ENCODE data around the gene CD82. TPM values are rescaled to one million over a fixed set of nuclear protein-coding genes. Genes with fewer than 3 reads are reported as not detected.

CD82 gene
- total RNA-seq, 2 experiments from 2014 or later = 1.2 to 6.4 TPM

DNA sequence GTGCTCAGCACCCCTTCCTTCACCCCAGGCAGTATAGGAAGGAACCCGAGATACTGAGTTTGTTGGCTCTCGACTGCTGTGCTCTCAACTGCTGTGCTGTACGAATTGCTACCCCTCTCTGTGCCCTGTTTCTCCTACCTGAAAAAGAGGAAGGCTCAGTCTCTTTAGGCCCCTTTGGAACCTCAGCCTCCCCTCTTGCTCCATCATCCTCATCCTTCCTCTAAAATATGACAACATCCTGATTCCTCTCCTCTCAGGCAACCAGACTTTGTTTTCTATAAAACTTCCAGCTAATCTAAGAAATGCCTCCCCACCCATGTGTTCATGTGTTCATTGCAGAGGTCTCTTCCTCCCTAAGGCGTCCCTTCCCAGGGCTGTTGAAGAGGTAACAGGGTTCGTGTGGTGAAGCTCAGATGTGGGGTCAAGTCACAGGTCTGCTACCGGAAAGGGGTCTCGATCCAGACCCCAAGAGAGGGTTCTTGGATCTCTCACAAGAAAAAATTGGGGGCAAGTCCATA is 35.5 kb upstream of the CD82 start:
- H4K20me1 ChIP-seq (ENCODE audit: insufficient read depth, low read length) = no peaks in the 10 kb centered on the region
- POLR2A ChIA-PET = interaction anchor here (0.6 kb wide), 1 partner anchor 275 kb away, joined by 3 read pairs; no protein-coding TSS in a partner anchor
- H3K27ac ChIP-seq (ENCODE audit: low read depth, low read length, poor library complexity, severe bottlenecking) = no peak overlapping the region
- intact Hi-C loops (cut with micrococcal nuclease; ENCODE audit: unreplicated experiment) = no loop called here
- no peaks in the 10 kb centered on the region for H3K4me1 ChIP-seq (ENCODE audit: insufficient read depth, low read length, poor library complexity, severe bottlenecking)
- BruUV-seq (replicated peaks) = no TSS peak
- no peak overlapping the region for H2AFZ ChIP-seq (ENCODE audit: low read length)
- no peak overlapping the region for H3K4me2 ChIP-seq (ENCODE audit: low read length)
- H3K79me2 ChIP-seq (ENCODE audit: insufficient read depth, low read depth, low read length) = no peaks in the 10 kb centered on the region
- TF ChIP-seq, protein P1, sequence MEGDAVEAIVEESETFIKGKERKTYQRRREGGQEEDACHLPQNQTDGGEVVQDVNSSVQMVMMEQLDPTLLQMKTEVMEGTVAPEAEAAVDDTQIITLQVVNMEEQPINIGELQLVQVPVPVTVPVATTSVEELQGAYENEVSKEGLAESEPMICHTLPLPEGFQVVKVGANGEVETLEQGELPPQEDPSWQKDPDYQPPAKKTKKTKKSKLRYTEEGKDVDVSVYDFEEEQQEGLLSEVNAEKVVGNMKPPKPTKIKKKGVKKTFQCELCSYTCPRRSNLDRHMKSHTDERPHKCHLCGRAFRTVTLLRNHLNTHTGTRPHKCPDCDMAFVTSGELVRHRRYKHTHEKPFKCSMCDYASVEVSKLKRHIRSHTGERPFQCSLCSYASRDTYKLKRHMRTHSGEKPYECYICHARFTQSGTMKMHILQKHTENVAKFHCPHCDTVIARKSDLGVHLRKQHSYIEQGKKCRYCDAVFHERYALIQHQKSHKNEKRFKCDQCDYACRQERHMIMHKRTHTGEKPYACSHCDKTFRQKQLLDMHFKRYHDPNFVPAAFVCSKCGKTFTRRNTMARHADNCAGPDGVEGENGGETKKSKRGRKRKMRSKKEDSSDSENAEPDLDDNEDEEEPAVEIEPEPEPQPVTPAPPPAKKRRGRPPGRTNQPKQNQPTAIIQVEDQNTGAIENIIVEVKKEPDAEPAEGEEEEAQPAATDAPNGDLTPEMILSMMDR (conservative IDR thresholded peaks at IDR 0.05; ENCODE audit: low read length) = no peak
- no peak for TF ChIP-seq EZH2phosphoT487 (IDR thresholded peaks at IDR 0.05; ENCODE audit: borderline replicate concordance, low read depth, low read length)
- H3K9me3 ChIP-seq (ENCODE audit: low read length) = no peaks in the 10 kb centered on the region
- CTCF ChIA-PET (ENCODE audit: unreplicated experiment) = no interaction called here
- no peak for DNase-seq (ENCODE audit: low spot score)
- H3K9me2 ChIP-seq (ENCODE audit: insufficient read depth, low read length) = no peaks in the 10 kb centered on the region
- no peaks in the 10 kb centered on the region for H3K36me3 ChIP-seq (ENCODE audit: insufficient read depth, low read length)
- H3K4me3 ChIP-seq (ENCODE audit: low read depth, low read length, poor library complexity, severe bottlenecking) = no peak overlapping the region

DNA sequence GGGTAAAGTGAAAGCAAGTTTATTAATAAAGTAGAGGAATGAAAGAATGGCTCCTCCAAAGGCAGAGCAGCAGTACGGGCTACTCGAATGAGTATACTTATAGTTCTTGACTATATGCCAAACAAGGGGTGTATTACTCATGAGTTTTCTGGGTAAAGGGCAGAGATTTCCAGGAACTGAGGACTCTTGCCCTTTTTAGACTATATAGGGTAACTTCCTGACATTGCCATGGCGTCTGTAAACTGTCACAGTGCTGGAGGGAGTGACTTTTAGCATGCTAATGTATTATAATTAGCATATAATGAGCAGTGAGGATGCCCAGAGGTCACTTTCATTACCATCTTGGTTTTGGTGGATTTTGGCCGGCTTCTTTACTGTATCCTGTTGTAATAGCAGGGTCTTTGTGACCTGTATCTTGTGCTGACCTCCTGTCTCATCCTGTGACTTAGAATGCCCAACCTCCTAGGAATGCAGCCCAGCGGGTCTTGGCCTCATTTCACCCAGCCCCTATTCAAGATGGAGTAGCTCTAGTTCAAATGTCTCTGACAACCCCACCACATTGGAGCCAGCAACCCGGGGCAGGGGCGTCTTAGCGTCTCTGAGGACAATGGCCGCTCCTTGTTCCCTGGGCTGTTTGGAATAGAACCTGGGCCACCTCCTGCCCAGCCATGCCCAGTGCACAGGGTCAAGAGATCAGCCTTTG is 34.9 kb upstream of the CD82 start:
- no peaks in the 10 kb centered on the region for H3K9me3 ChIP-seq (ENCODE audit: low read length)

More for the DNA sequence above, 34.9 kb upstream of the CD82 start:
- Histone ChIP-seq H3K79me2 (ENCODE audit: insufficient read depth, low read depth, low read length) (no peaks in the 10 kb centered on the region), H3K9me2 (ENCODE audit: insufficient read depth, low read length) (no peaks in the 10 kb centered on the region), H3K4me3 (ENCODE audit: low read depth, low read length, poor library complexity, severe bottlenecking) (no peak overlapping the region), H3K4me2 (ENCODE audit: low read length) (no peak overlapping the region), H2AFZ (ENCODE audit: low read length) (no peak overlapping the region), H3K36me3 (ENCODE audit: insufficient read depth, low read length) (no peaks in the 10 kb centered on the region), H4K20me1 (ENCODE audit: insufficient read depth, low read length) (no peaks in the 10 kb centered on the region), H3K27ac (ENCODE audit: low read depth, low read length, poor library complexity, severe bottlenecking) (no peak overlapping the region), H3K4me1 (ENCODE audit: insufficient read depth, low read length, poor library complexity, severe bottlenecking) (no peaks in the 10 kb centered on the region)
- no TSS peak for BruUV-seq (replicated peaks)
- TF ChIP-seq, protein P1 (conservative IDR thresholded peaks at IDR 0.05; ENCODE audit: low read length) = no peak
- TF ChIP-seq EZH2phosphoT487 (IDR thresholded peaks at IDR 0.05; ENCODE audit: borderline replicate concordance, low read depth, low read length) = no peak
- POLR2A ChIA-PET = interaction anchor here (0.6 kb wide), 1 partner anchor 275 kb away, joined by 3 read pairs; no protein-coding TSS in a partner anchor
- intact Hi-C loops (cut with micrococcal nuclease; ENCODE audit: unreplicated experiment) = no loop called here
- CTCF ChIA-PET (ENCODE audit: unreplicated experiment) = no interaction called here
- DNase-seq (ENCODE audit: low spot score) = no peak
